SK-N-SH (cell line): ENCODE results near the gene MAGED4.

Experiments used
- CTCF ChIP-seq: fragments of 200-600 bp; sonication (generic); IDR thresholded peaks from 2 replicates; pipeline ENCODE4 v1.6.1; 2017; ENCODE audit warnings: antibody characterized with exemption, mild to moderate bottlenecking, moderate library complexity
- EZH2phosphoT487 ChIP-seq: fragments of 200-600 bp; sonication (generic); IDR thresholded peaks from 2 replicates; pipeline ENCODE4 v1.6.1; 2017; ENCODE audit warnings: low read depth, mixed run types, mild to moderate bottlenecking, antibody characterized with exemption, moderate library complexity, borderline replicate concordance
- MAX ChIP-seq: IDR thresholded peaks from 2 replicates; pipeline ENCODE4 v1.4.0; 2012; ENCODE audit warnings: low read depth
- MEF2A ChIP-seq: IDR thresholded peaks from 2 replicates; pipeline ENCODE4 v1.4.0; 2012; ENCODE audit warnings: low read depth, borderline replicate concordance
- NRF1 ChIP-seq: IDR thresholded peaks from 2 replicates; pipeline ENCODE4 v1.6.1; 2012; ENCODE audit warnings: low read depth, mild to moderate bottlenecking, low read length
- SIN3A ChIP-seq: IDR thresholded peaks from 2 replicates; pipeline ENCODE4 v1.6.1; 2012; ENCODE audit warnings: low read depth, mild to moderate bottlenecking, low read length, moderate library complexity, borderline replicate concordance
- TAF1 ChIP-seq: IDR thresholded peaks from 2 replicates; pipeline ENCODE4 v1.6.1; 2012; ENCODE audit warnings: low read depth, mild to moderate bottlenecking, low read length, moderate library complexity, borderline replicate concordance
- TEAD4 ChIP-seq: IDR thresholded peaks from 2 replicates; pipeline ENCODE4 v1.4.0; 2012; ENCODE audit warnings: mild to moderate bottlenecking, borderline replicate concordance; ENCODE audit not compliant: insufficient read depth

GRCh38 chrX:52217494-52218160, 32.9 kb downstream of the MAGED4 start:
- no peak for TF ChIP-seq MEF2A
- TF ChIP-seq NRF1: no peak
- TF ChIP-seq CTCF: peak; percentile 25
- no peak for TF ChIP-seq SIN3A
- no peak for TF ChIP-seq TEAD4
- no peak for TF ChIP-seq EZH2phosphoT487
- TF ChIP-seq MAX: no peak
- TF ChIP-seq TAF1: no peak
